Right forelimb (tissue), 1 donor: ENCODE results near the gene EXOC1L.
"Not testable (repeated sequence)": the region's sequence is repeated elsewhere in the genome, so short reads cannot be mapped to it uniquely, and the experiment has no call there.

Source experiments
- DNase-seq: peaks from one replicate; pipeline ENCODE4 v3.0.0-alpha.2; 2018

Gene EXOC1L

GRCh38 chr4:55838952-55839351, 19.4 kb downstream of the EXOC1L start:
- DNase-seq = no peak

- no peak for DNase-seq
Observed at GRCh38 chr4:55840956-55841355, 21.4 kb downstream of the EXOC1L start.

- DNase-seq = not testable (repeated sequence)
Observed at GRCh38 chr4:55841373-55842239, 22.0 kb downstream of the EXOC1L start.

GRCh38 chr4:55842312-55842711, 22.7 kb downstream of the EXOC1L start:
- not testable (repeated sequence) for DNase-seq

- no peak for DNase-seq
Observed at GRCh38 chr4:55849724-55850123, 30.1 kb downstream of the EXOC1L start.

- no peak for DNase-seq
Observed at GRCh38 chr4:55851885-55852284, 32.3 kb downstream of the EXOC1L start.

- DNase-seq = peak; percentile 97
Observed at GRCh38 chr4:55853484-55854046, 34.0 kb downstream of the EXOC1L start, which contains the start of gene EXOC1. EXOC1 (plus strand) TSS chr4:55853648; CDS start chr4:55858324, 4,676 bp downstream.

GRCh38 chr4:55854129-55854528, 34.5 kb downstream of the EXOC1L start:
- DNase-seq = no peak

- no peak for DNase-seq
Observed at GRCh38 chr4:55857586-55857985, 38.0 kb downstream of the EXOC1L start.

GRCh38 chr4:55859711-55860110, 40.1 kb downstream of the EXOC1L start:
- no peak for DNase-seq

GRCh38 chr4:55864577-55865223, 45.1 kb downstream of the EXOC1L start:
- DNase-seq = no peak

GRCh38 chr4:55865228-55865806, 45.7 kb downstream of the EXOC1L start:
- no peak for DNase-seq

GRCh38 chr4:55866290-55866907, 46.8 kb downstream of the EXOC1L start:
- DNase-seq = no peak

- DNase-seq = no peak
Observed at GRCh38 chr4:55866973-55867574, 47.5 kb downstream of the EXOC1L start.

GRCh38 chr4:55868581-55869090, 49.0 kb downstream of the EXOC1L start:
- DNase-seq = no peak

- no peak for DNase-seq
Observed at GRCh38 chr4:55871299-55871800, 51.8 kb downstream of the EXOC1L start.

GRCh38 chr4:55874831-55875230, 55.2 kb downstream of the EXOC1L start:
- DNase-seq = no peak

GRCh38 chr4:55876387-55876786, 56.8 kb downstream of the EXOC1L start:
- DNase-seq = no peak

- DNase-seq = no peak
Observed at GRCh38 chr4:55879224-55879623, 59.6 kb downstream of the EXOC1L start.

GRCh38 chr4:55880652-55881280, 61.2 kb downstream of the EXOC1L start:
- no peak for DNase-seq

GRCh38 chr4:55884093-55884850, 64.7 kb downstream of the EXOC1L start:
- no peak for DNase-seq
